SU-DHL-6 (cell line): ENCODE measurements around the gene EPS8L1.

Experiments
- H2AFZ ChIP-seq: fragments of 200-600 bp; sonication (generic); 2 replicates; pipeline ENCODE4 v1.6.1; 2014; ENCODE audit warnings: low read depth, mild to moderate bottlenecking, moderate library complexity, mixed read lengths, antibody characterized with exemption, low read length; ENCODE audit not compliant: severe bottlenecking
- H3F3A ChIP-seq: fragments of 200-600 bp; shearing (Covaris generic); 2 replicates; pipeline ENCODE4 v1.6.0; 2016; ENCODE audit warnings: antibody characterized with exemption, mild to moderate bottlenecking; ENCODE audit not compliant: insufficient read depth
- H3K27ac ChIP-seq: fragments of 200-600 bp; sonication (generic); 2 replicates; pipeline ENCODE4 v1.5.1; 2016; ENCODE audit warnings: low read depth, mild to moderate bottlenecking, low read length, moderate library complexity, mixed read lengths
- H3K27me3 ChIP-seq: fragments of 200-600 bp; sonication (generic), shearing (Covaris generic); 2 replicates; pipeline ENCODE4 v1.6.0; 2014; ENCODE audit warnings: mild to moderate bottlenecking, low read length
- H3K36me3 ChIP-seq: fragments of 200-600 bp; sonication (generic); 2 replicates; pipeline ENCODE4 v1.6.1; 2014; ENCODE audit warnings: mild to moderate bottlenecking, low read length, mixed read lengths
- H3K4me2 ChIP-seq: fragments of 300-600, 200-600 bp; shearing (Covaris generic), sonication (generic); 2 replicates; pipeline ENCODE4 v1.6.0; 2014; ENCODE audit warnings: low read length, low read depth, mild to moderate bottlenecking; ENCODE audit not compliant: poor library complexity, severe bottlenecking
- H3K4me3 ChIP-seq: fragments of 200-600 bp; sonication (generic); 2 replicates; pipeline ENCODE4 v1.5.1; 2014; ENCODE audit warnings: antibody characterized with exemption, low read length, mild to moderate bottlenecking, mixed read lengths; ENCODE audit not compliant: insufficient read depth, poor library complexity, severe bottlenecking
- H3K79me2 ChIP-seq: fragments of 200-600 bp; sonication (generic); 2 replicates; pipeline ENCODE4 v1.6.1; 2014; ENCODE audit warnings: mild to moderate bottlenecking, low read length, moderate library complexity; ENCODE audit not compliant: insufficient read depth
- H3K9ac ChIP-seq: fragments of 200-600 bp; sonication (generic); 2 replicates; pipeline ENCODE4 v1.7.0; 2014; ENCODE audit warnings: mild to moderate bottlenecking, low read length
- H3K9me2 ChIP-seq: fragments of 200-600 bp; sonication (generic); replicated peaks from 2 replicates; pipeline ENCODE4 v1.6.1; 2014; ENCODE audit warnings: low read length; ENCODE audit not compliant: insufficient read depth
- H3K9me3 ChIP-seq: fragments of 200-600 bp; sonication (generic); 2 replicates; pipeline ENCODE4 v1.6.1; 2014; ENCODE audit warnings: low read length, mixed read lengths; ENCODE audit not compliant: insufficient read depth
- H4K20me1 ChIP-seq: fragments of 200-600 bp; sonication (generic); 2 replicates; pipeline ENCODE4 v1.6.1; 2014; ENCODE audit warnings: low read depth, mild to moderate bottlenecking, antibody characterized with exemption, low read length, moderate library complexity, mixed read lengths
- EZH2phosphoT487 ChIP-seq: fragments of 200-600 bp; sonication (generic), shearing (Covaris generic); conservative IDR thresholded peaks from 2 replicates; pipeline ENCODE4 v1.6.1; 2018; ENCODE audit warnings: mild to moderate bottlenecking, antibody characterized with exemption, low read length, moderate library complexity, mixed read lengths
- TF ChIP-seq, protein P1 (sequence below): fragments of 200-600 bp; sonication (generic); IDR thresholded peaks from one replicate; pipeline ENCODE4 v1.5.1; 2017; ENCODE audit warnings: antibody characterized with exemption, mild to moderate bottlenecking, low read length, moderate library complexity; ENCODE audit not compliant: insufficient read depth, poor library complexity, severe bottlenecking

EPS8L1 gene

DNA sequence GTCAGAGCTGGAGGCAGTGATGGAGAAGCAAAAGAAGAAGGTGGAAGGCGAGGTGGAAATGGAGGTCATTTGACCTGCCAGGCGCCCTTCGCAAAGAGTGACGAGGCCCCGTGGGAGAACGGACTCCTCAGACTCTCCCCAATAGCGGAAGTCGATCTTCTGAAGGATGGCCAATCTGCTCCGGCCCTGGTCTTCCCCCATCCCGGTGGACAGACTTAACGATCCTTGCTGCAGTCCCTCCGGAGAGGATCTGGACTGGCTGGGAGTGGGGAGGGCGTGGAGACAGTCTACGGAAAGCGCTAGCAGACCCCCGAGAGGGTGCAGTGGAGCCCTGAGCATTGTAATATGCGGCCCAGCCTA lies 11.9 kb downstream of the EPS8L1 start:
- Histone ChIP-seq H4K20me1 (no peaks in the 10 kb centered on the region), H2AFZ (no peak overlapping the region), H3K4me3 (no peak overlapping the region), H3F3A (0 out of 2 replicates have a peak, but pooled peaks cover 11% of the 10 kb centered on the region), H3K79me2 (no peaks in the 10 kb centered on the region), H3K27me3 (no peaks in the 10 kb centered on the region), H3K9me3 (no peaks in the 10 kb centered on the region), H3K9me2 (no peaks in the 10 kb centered on the region), H3K4me2 (no peak overlapping the region), H3K27ac (no peak overlapping the region), H3K9ac (no peak overlapping the region), H3K36me3 (no peaks in the 10 kb centered on the region)
- TF ChIP-seq EZH2phosphoT487, result no peak
- TF ChIP-seq, protein P1, sequence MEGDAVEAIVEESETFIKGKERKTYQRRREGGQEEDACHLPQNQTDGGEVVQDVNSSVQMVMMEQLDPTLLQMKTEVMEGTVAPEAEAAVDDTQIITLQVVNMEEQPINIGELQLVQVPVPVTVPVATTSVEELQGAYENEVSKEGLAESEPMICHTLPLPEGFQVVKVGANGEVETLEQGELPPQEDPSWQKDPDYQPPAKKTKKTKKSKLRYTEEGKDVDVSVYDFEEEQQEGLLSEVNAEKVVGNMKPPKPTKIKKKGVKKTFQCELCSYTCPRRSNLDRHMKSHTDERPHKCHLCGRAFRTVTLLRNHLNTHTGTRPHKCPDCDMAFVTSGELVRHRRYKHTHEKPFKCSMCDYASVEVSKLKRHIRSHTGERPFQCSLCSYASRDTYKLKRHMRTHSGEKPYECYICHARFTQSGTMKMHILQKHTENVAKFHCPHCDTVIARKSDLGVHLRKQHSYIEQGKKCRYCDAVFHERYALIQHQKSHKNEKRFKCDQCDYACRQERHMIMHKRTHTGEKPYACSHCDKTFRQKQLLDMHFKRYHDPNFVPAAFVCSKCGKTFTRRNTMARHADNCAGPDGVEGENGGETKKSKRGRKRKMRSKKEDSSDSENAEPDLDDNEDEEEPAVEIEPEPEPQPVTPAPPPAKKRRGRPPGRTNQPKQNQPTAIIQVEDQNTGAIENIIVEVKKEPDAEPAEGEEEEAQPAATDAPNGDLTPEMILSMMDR, result no peak

DNA sequence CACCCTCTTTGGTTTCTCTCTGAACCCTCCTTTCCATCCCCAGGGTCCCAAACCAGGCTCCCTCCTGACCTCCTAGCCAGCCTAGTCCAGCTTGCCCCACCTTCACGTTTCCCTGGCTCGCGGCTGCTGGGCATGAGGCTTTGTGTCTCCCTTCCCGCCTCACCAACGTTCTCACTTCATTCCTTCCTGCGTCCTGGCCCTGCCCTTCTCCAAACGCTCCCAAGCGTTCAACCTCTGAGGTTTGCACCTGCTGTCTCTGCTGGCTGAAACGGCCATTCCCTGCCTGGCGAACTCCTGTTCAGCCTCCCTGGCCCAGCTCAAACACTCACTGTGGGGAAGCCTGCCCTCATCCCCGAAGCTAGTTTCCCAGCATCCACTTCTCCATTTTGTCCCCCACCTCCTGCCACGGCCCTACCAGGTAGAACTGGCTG lies 12.4 kb downstream of the EPS8L1 start:
- H3K4me3 ChIP-seq, result no peak overlapping the region
- H3K4me2 ChIP-seq, result no peak overlapping the region
- no peaks in the 10 kb centered on the region for H3K79me2 ChIP-seq
- no peaks in the 10 kb centered on the region for H3K27me3 ChIP-seq
- H3K9ac ChIP-seq, result 0 out of 2 replicates have a peak overlapping the region, but pooled peaks have one; percentile 2
- no peaks in the 10 kb centered on the region for H4K20me1 ChIP-seq
- H2AFZ ChIP-seq, result no peak overlapping the region
- H3K9me3 ChIP-seq, result no peaks in the 10 kb centered on the region
- no peaks in the 10 kb centered on the region for H3K9me2 ChIP-seq
- no peak overlapping the region for H3K27ac ChIP-seq
- no peaks in the 10 kb centered on the region for H3K36me3 ChIP-seq
- H3F3A ChIP-seq, result 0 out of 2 replicates have a peak, but pooled peaks cover 11% of the 10 kb centered on the region
- no peak for TF ChIP-seq EZH2phosphoT487
- TF ChIP-seq, protein P1, result no peak

DNA sequence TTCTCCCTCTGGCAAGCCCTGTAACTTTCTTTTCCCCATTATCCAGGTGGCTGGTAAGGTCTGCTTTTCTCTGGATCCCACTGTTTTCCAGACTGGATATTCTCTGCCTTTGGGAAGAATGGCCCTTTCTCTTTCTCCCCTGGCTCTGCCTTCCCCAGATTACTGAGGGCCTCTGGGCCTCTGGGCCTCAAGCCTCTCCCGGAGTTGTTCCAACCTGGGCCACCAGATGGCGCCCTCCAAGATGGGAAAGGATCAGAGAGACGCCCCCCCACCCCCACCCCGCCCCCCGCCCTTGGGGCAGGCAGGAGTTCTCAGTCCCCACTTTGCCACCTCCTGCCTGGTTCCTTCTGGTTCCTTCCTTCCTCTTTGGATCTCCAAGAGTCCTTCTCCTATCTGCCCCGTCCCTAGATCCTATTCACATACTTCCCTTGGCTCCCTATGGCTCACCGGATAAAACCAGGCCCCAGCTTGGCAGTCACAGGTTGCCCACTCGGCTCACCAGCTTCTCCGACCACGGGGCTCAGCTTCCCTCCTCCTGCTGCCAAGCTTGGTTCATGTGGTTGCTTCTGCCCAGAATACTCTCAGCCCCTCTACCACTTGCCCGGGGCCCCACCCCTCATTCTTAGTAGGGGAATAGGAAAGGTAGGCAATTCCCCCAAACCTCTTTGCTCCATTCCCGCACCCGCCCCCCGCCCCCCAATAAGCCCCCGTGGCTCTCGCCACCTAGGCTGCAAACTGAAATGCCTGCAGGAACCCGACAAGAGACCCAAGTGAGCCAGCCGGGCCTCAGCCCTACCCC lies 13.1 kb downstream of the EPS8L1 start:
- no peak for TF ChIP-seq EZH2phosphoT487
- TF ChIP-seq, protein P1, result peak; percentile 57
- H3F3A ChIP-seq, result 0 out of 2 replicates have a peak, but pooled peaks cover 11% of the 10 kb centered on the region
- no peaks in the 10 kb centered on the region for H4K20me1 ChIP-seq
- no peaks in the 10 kb centered on the region for H3K9me2 ChIP-seq
- no peaks in the 10 kb centered on the region for H3K27me3 ChIP-seq
- H3K79me2 ChIP-seq, result no peaks in the 10 kb centered on the region
- H3K36me3 ChIP-seq, result no peaks in the 10 kb centered on the region
- no peak overlapping the region for H3K27ac ChIP-seq
- no peaks in the 10 kb centered on the region for H3K9me3 ChIP-seq
- no peak overlapping the region for H3K4me3 ChIP-seq
- H2AFZ ChIP-seq, result no peak overlapping the region
- 0 out of 2 replicates have a peak overlapping the region, but pooled peaks have one; percentile 2 for H3K9ac ChIP-seq
- H3K4me2 ChIP-seq, result no peak overlapping the region
